D721Med (cell line): ENCODE results near the gene ASB11.

ENCODE experiments used
- DNase-seq: peaks from one replicate; pipeline ENCODE4 v3.0.0; 2011; ENCODE audit warnings: low spot score; ENCODE audit not compliant: insufficient read length
- FAIRE-seq: peaks from 2 replicates; lab custom pipeline; 2011; peaks lifted over from hg19 to GRCh38; lab: Jason Lieb, UNC
- TF ChIP-seq, protein P1 (sequence below): IDR thresholded peaks from 2 replicates; pipeline ENCODE4 v1.5.1; 2012; ENCODE audit warnings: mild to moderate bottlenecking, control low read depth; ENCODE audit not compliant: insufficient read depth; ENCODE audit errors: missing control alignments

The ASB11 gene

DNA sequence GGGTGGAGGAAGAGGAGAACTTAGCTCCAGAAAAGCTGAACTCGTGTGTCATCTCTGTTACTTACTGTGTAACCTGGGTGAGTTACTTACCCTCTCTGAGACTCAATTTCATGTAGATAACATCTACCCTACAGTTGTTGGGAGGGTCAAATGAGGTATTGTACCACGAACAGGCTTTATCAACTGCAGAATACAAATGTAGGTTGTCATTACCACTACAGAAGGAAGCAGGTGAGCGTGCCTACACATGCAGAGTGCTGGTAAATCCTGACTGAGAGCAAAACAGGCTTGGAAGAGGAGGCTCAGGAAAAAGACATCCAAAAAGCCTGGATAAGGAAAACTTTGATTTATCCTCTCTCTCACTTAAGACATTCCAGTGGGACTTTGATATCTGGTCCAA is 12.7 kb upstream of the ASB11 start:
- DNase-seq (no peak), FAIRE-seq (no peak)
- TF ChIP-seq, protein P1, sequence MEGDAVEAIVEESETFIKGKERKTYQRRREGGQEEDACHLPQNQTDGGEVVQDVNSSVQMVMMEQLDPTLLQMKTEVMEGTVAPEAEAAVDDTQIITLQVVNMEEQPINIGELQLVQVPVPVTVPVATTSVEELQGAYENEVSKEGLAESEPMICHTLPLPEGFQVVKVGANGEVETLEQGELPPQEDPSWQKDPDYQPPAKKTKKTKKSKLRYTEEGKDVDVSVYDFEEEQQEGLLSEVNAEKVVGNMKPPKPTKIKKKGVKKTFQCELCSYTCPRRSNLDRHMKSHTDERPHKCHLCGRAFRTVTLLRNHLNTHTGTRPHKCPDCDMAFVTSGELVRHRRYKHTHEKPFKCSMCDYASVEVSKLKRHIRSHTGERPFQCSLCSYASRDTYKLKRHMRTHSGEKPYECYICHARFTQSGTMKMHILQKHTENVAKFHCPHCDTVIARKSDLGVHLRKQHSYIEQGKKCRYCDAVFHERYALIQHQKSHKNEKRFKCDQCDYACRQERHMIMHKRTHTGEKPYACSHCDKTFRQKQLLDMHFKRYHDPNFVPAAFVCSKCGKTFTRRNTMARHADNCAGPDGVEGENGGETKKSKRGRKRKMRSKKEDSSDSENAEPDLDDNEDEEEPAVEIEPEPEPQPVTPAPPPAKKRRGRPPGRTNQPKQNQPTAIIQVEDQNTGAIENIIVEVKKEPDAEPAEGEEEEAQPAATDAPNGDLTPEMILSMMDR, result no peak

GRCh38 chrX:15322472-15322871 is 7.0 kb upstream of the ASB11 start:
- FAIRE-seq (no peak), DNase-seq (no peak)
- TF ChIP-seq, protein P1, result no peak

DNA sequence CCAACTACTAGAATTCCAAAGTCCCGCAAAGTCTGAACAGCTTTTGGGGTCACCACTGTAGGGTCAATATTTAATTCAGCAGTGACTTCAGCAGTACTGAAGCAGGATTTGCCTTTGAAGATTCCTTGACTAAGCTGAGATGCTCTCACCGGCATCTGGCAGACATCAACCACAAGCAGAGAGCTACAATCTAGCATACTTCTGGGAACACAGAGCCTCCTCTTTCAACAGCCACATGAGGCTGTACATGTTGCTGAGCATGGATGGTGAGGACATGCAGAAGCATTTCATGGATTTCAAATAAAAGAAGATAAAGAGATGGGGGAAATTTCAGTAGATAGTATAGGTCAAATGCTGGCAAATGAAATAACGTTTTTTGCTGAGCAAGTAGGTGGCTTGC is 6.6 kb upstream of the ASB11 start:
- FAIRE-seq (no peak), DNase-seq (no peak)
- TF ChIP-seq, protein P1, result no peak

DNA sequence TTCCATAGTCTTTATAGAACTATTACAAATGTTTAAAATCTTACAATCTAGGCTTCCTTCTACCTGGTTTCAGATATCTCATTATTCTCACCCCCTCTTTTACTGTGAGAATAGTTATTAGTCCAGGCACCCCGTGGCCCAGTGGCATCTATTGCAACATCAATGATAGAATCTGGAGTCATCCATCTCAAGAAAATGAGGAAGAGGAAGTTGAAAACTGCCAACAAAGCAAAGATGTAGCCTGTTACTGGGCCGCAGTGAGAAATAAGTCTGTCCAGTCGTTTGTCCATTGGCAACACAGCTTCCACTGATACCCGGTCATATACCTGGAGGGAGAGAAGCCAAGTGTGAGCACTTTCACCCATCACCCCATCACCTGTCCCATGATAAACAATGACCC is 6.0 kb upstream of the ASB11 start:
- FAIRE-seq, result no peak
- no peak for DNase-seq
- TF ChIP-seq, protein P1, result no peak

GRCh38 chrX:15320297-15320696 is 4.9 kb upstream of the ASB11 start:
- TF ChIP-seq, protein P1, result no peak
- peak; percentile 79 for FAIRE-seq
- no peak for DNase-seq

- TF ChIP-seq, protein P1, result no peak
- DNase-seq (no peak), FAIRE-seq (no peak)
Observed at GRCh38 chrX:15319075-15319474, 3.6 kb upstream of the ASB11 start.

- FAIRE-seq, result no peak
- TF ChIP-seq, protein P1, result no peak
- no peak for DNase-seq
Observed at GRCh38 chrX:15314472-15314871, 968 bp downstream of the ASB11 start.
